ENCODE results near the gene PPP1R3G. TPM values are rescaled to one million over a fixed set of nuclear protein-coding genes. Genes with fewer than 3 reads are reported as not detected.

The PPP1R3G gene
- total RNA-seq, 1 donor from 2014 or later = 0.39 TPM

DNA sequence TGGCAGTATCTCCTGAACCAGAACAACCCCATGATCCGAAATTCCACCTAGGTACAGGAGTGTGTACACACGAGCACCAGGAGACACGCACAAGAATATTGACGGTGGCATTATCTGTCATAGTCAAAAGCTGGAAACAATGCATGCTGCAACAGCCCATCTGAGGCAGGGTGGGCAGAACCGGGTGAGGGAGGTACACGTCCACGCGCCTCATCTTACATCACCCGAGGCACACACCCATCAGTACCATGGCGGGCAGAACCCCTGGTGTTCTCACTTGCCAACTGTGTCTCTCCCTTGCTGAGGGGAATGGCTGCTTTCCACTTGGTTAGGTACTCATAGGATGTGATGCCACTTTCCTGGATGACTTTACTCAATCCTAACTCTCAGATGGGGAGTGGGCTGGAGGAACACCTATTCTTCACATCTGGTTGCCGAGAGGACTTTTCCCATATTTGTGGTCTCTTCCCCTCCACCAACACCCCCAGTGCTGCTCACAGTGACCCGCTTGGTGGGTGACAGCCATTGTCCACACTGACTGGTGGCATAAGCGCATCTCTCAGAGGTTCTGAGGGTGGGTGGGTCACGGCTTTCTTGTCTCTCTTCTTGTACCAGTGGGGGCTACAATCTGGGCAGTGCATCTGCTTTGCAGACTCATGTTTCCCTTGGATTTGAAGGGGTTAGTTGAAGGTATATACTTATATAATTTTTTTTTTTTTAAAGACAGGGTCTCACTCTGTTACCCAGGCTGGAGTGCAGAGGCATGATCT is 13.5 kb downstream of the PPP1R3G start:
- Mint-ChIP-seq H3K27ac (ENCODE audit: unreplicated experiment) (no peak overlapping the region), H3K4me3 (ENCODE audit: unreplicated experiment) (no peak overlapping the region), H3K4me1 (ENCODE audit: low read depth, unreplicated experiment) (peaks cover 9% of the 10 kb centered on the region), H3K9me3 (ENCODE audit: unreplicated experiment) (peaks cover 8% of the 10 kb centered on the region), H3K27me3 (ENCODE audit: low read depth, unreplicated experiment) (peaks cover 7% of the 10 kb centered on the region), H3K36me3 (ENCODE audit: low read depth, unreplicated experiment) (peaks cover 7% of the 10 kb centered on the region)
- H3K9ac ChIP-seq (ENCODE audit: low read length) = no peak overlapping the region
- no peak overlapping the region for H3K4me2 ChIP-seq (ENCODE audit: low read length)
- peaks cover 12% of the 10 kb centered on the region for H3K27me3 ChIP-seq (ENCODE audit: insufficient read depth, low read length)
- peaks cover 10% of the 10 kb centered on the region for H3K4me1 ChIP-seq (ENCODE audit: insufficient read depth, low read length)
- H3K9me3 ChIP-seq (ENCODE audit: insufficient read depth, low read depth, low read length) = no peaks in the 10 kb centered on the region
- no peaks in the 10 kb centered on the region for H3K79me2 ChIP-seq (ENCODE audit: insufficient read depth, low read length)
- TF ChIP-seq EZH2 (IDR thresholded peaks at IDR 0.05; ENCODE audit: insufficient read depth, low read length) = no peak
- TF ChIP-seq, protein P1, sequence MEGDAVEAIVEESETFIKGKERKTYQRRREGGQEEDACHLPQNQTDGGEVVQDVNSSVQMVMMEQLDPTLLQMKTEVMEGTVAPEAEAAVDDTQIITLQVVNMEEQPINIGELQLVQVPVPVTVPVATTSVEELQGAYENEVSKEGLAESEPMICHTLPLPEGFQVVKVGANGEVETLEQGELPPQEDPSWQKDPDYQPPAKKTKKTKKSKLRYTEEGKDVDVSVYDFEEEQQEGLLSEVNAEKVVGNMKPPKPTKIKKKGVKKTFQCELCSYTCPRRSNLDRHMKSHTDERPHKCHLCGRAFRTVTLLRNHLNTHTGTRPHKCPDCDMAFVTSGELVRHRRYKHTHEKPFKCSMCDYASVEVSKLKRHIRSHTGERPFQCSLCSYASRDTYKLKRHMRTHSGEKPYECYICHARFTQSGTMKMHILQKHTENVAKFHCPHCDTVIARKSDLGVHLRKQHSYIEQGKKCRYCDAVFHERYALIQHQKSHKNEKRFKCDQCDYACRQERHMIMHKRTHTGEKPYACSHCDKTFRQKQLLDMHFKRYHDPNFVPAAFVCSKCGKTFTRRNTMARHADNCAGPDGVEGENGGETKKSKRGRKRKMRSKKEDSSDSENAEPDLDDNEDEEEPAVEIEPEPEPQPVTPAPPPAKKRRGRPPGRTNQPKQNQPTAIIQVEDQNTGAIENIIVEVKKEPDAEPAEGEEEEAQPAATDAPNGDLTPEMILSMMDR (IDR thresholded peaks at IDR 0.05; ENCODE audit: insufficient read depth, low read depth, low read length) = no peak
- no peak overlapping the region for H3K4me3 ChIP-seq (ENCODE audit: insufficient read depth, low read depth, low read length)
- H3K36me3 ChIP-seq (ENCODE audit: insufficient read depth, low read length) = no peaks in the 10 kb centered on the region
- FAIRE-seq (no peak), DNase-seq (ENCODE audit: low read depth) (no peak)
- H4K20me1 ChIP-seq (ENCODE audit: insufficient read depth, low read length) = peaks cover 6% of the 10 kb centered on the region
- H3K27ac ChIP-seq (ENCODE audit: low read depth, low read length) = no peak overlapping the region
- H2AFZ ChIP-seq (ENCODE audit: low read depth, low read length) = no peak overlapping the region

DNA sequence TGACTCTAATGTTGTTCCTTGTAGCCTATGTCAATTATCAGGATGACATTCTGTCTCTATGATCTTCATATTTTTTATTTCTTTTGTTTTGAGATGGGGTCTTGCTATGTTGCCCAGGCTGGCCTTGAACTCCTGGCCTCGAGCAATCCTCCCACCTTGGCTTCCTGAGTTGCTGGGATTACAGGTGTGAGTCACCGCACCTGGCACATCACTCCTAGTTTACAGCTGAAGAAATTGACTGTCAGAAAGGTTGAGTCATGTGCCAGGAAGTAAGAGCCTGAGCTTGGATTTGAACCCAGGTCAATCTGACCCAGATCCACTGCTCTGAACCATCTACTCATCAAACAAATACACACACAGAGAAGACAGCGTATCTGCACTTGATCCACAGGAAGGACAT is 14.4 kb downstream of the PPP1R3G start:
- H3K9me3 ChIP-seq (ENCODE audit: insufficient read depth, low read depth, low read length) = no peaks in the 10 kb centered on the region
- no peak overlapping the region for H3K4me3 Mint-ChIP-seq (ENCODE audit: unreplicated experiment)
- no peak overlapping the region for H2AFZ ChIP-seq (ENCODE audit: low read depth, low read length)
- H3K4me2 ChIP-seq (ENCODE audit: low read length) = no peak overlapping the region
- H3K27ac Mint-ChIP-seq (ENCODE audit: unreplicated experiment) = no peak overlapping the region
- no peak overlapping the region for H3K4me3 ChIP-seq (ENCODE audit: insufficient read depth, low read depth, low read length)
- no peaks in the 10 kb centered on the region for H3K79me2 ChIP-seq (ENCODE audit: insufficient read depth, low read length)
- H3K4me1 ChIP-seq (ENCODE audit: insufficient read depth, low read length) = peaks cover 9% of the 10 kb centered on the region
- H3K27me3 ChIP-seq (ENCODE audit: insufficient read depth, low read length) = peaks cover 12% of the 10 kb centered on the region
- no peak for FAIRE-seq
- peaks cover 8% of the 10 kb centered on the region for H3K9me3 Mint-ChIP-seq (ENCODE audit: unreplicated experiment)
- H3K36me3 ChIP-seq (ENCODE audit: insufficient read depth, low read length) = no peaks in the 10 kb centered on the region
- peaks cover 7% of the 10 kb centered on the region for H3K27me3 Mint-ChIP-seq (ENCODE audit: low read depth, unreplicated experiment)
- no peak overlapping the region for H3K9ac ChIP-seq (ENCODE audit: low read length)
- DNase-seq (ENCODE audit: low read depth) = no peak
- H4K20me1 ChIP-seq (ENCODE audit: insufficient read depth, low read length) = no peaks in the 10 kb centered on the region
- H3K27ac ChIP-seq (ENCODE audit: low read depth, low read length) = no peak overlapping the region
- TF ChIP-seq, protein P1 (IDR thresholded peaks at IDR 0.05; ENCODE audit: insufficient read depth, low read depth, low read length) = no peak
- TF ChIP-seq EZH2 (IDR thresholded peaks at IDR 0.05; ENCODE audit: insufficient read depth, low read length) = no peak
- peaks cover 7% of the 10 kb centered on the region for H3K36me3 Mint-ChIP-seq (ENCODE audit: low read depth, unreplicated experiment)
- peaks cover 6% of the 10 kb centered on the region for H3K4me1 Mint-ChIP-seq (ENCODE audit: low read depth, unreplicated experiment)

DNA sequence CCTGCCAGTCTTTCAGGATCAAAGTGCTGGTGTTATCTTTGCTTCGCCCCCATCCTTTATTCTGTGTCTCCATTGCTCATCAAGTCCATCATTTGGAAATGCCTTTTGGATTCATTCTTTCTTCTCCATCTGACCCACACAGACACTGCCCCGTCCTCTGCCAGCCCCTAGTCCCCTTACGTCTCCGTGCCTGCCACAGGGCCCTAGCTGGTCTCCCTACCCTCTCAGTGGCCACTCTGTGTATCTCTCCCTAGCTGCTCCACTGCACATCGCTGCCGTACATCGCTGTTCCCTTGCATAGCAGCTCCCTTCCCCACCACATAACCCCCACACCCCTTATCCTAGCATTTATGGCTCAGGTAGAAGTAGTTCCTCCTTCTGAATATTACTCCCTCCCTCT is 15.7 kb downstream of the PPP1R3G start:
- Histone ChIP-seq H3K79me2 (ENCODE audit: insufficient read depth, low read length) (no peaks in the 10 kb centered on the region), H3K27me3 (ENCODE audit: insufficient read depth, low read length) (peaks cover 12% of the 10 kb centered on the region), H3K4me2 (ENCODE audit: low read length) (no peak overlapping the region), H4K20me1 (ENCODE audit: insufficient read depth, low read length) (no peaks in the 10 kb centered on the region), H2AFZ (ENCODE audit: low read depth, low read length) (no peak overlapping the region), H3K9ac (ENCODE audit: low read length) (no peak overlapping the region), H3K9me3 (ENCODE audit: insufficient read depth, low read depth, low read length) (no peaks in the 10 kb centered on the region), H3K4me1 (ENCODE audit: insufficient read depth, low read length) (no peaks in the 10 kb centered on the region), H3K27ac (ENCODE audit: low read depth, low read length) (no peak overlapping the region), H3K36me3 (ENCODE audit: insufficient read depth, low read length) (no peaks in the 10 kb centered on the region), H3K4me3 (ENCODE audit: insufficient read depth, low read depth, low read length) (no peak overlapping the region)
- FAIRE-seq = no peak
- peak overlapping the region; percentile 34 for H3K27ac Mint-ChIP-seq (ENCODE audit: unreplicated experiment)
- no peak overlapping the region for H3K4me3 Mint-ChIP-seq (ENCODE audit: unreplicated experiment)
- DNase-seq (ENCODE audit: low read depth) = no peak
- TF ChIP-seq, protein P1 (IDR thresholded peaks at IDR 0.05; ENCODE audit: insufficient read depth, low read depth, low read length) = no peak
- no peak for TF ChIP-seq EZH2 (IDR thresholded peaks at IDR 0.05; ENCODE audit: insufficient read depth, low read length)
- peaks cover 11% of the 10 kb centered on the region for H3K36me3 Mint-ChIP-seq (ENCODE audit: low read depth, unreplicated experiment)
- H3K4me1 Mint-ChIP-seq (ENCODE audit: low read depth, unreplicated experiment) = no peaks in the 10 kb centered on the region
- peaks cover 8% of the 10 kb centered on the region for H3K9me3 Mint-ChIP-seq (ENCODE audit: unreplicated experiment)
- H3K27me3 Mint-ChIP-seq (ENCODE audit: low read depth, unreplicated experiment) = peaks cover 7% of the 10 kb centered on the region

Data from astrocyte (in vitro differentiated cells and primary cell).